ENCODE data around the gene PROSER2.
A peak's percentile ranks its signal among the peaks of the same experiment; 100 is the strongest.

PROSER2 gene

DNA sequence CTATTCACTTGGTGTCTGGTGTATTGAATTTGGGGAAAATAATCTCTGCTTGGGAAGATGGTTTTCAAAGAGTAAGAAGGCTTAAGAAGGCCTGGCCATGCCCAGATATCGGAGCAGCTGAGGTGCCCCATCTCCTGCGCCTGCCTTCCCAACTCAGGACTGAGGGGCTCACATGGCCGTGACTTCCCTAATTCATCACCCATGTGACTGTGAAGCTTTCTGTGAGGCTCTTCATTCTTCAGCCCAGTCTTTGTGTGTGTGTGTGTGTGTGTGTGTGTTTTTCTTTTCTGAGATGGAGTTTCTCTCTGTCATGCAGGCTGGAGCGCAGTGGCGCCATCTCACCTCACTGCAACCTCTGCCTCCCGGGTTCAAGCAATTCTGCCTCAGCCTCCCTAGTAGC is 53.2 kb downstream of the PROSER2 start:
- Histone ChIP-seq H3K36me3 (ENCODE audit: low read depth) (peaks cover 11% of the 10 kb centered on the region), H3K4me1 (ENCODE audit: insufficient read depth, poor library complexity, severe bottlenecking) (peaks cover 34% of the 10 kb centered on the region), H3K27me3 (ENCODE audit: insufficient read depth, poor library complexity, severe bottlenecking) (no peaks in the 10 kb centered on the region), H3K4me3 (ENCODE audit: severe bottlenecking) (no peak overlapping the region), H3K27ac (ENCODE audit: poor library complexity, severe bottlenecking) (peak overlapping the region; percentile 98), H3K9me3 (ENCODE audit: severe bottlenecking) (no peaks in the 10 kb centered on the region)
- DNase-seq (ENCODE audit: low spot score) (no peak), ATAC-seq (ENCODE audit: low read depth) (no peak)
- TF ChIP-seq, protein P1, sequence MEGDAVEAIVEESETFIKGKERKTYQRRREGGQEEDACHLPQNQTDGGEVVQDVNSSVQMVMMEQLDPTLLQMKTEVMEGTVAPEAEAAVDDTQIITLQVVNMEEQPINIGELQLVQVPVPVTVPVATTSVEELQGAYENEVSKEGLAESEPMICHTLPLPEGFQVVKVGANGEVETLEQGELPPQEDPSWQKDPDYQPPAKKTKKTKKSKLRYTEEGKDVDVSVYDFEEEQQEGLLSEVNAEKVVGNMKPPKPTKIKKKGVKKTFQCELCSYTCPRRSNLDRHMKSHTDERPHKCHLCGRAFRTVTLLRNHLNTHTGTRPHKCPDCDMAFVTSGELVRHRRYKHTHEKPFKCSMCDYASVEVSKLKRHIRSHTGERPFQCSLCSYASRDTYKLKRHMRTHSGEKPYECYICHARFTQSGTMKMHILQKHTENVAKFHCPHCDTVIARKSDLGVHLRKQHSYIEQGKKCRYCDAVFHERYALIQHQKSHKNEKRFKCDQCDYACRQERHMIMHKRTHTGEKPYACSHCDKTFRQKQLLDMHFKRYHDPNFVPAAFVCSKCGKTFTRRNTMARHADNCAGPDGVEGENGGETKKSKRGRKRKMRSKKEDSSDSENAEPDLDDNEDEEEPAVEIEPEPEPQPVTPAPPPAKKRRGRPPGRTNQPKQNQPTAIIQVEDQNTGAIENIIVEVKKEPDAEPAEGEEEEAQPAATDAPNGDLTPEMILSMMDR (IDR thresholded peaks at IDR 0.05; ENCODE audit: poor library complexity, severe bottlenecking): no peak

DNA sequence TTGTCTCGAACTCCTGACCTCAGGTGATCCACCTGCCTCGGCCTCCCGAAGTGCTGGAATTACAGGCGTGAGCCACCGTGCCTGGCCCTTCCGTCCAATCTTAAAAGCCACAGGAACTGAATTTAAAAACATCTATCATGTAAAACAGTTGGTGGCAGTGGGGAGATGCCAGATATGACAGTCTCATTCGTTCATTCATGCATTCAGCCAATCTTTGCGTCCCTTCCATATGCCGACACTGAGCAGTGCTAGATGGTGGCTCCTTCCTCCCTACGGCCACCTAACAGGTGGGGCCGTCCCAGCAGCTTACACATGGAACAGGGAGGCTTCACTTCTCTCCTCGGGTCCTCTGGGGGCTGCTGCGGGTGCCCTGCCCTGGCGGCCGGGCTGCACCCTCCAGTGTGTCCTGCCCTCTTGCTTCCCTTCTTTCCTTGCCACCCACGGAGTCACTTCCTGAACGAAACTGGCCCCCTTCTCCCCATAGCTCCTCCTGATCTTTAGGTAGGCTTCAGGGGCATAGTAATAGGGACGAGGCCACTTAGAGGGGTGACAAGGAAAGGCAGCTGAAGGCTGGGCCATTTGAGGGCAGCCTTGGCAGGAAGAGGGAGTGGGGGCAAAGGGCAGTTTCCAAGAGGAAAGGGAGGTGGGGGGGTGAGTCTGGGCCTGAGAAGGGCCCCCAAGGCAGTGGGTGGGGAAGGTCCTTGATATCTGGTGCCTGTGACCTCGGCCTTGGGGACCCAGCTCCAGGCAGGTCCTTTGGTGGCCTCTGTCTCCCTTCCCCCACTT is 53.8 kb downstream of the PROSER2 start:
- no peak for ATAC-seq (ENCODE audit: low read depth)
- no peak for DNase-seq (ENCODE audit: low spot score)
- Histone ChIP-seq H3K27ac (ENCODE audit: poor library complexity, severe bottlenecking) (peak overlapping the region; percentile 98), H3K9me3 (ENCODE audit: severe bottlenecking) (no peaks in the 10 kb centered on the region), H3K4me1 (ENCODE audit: insufficient read depth, poor library complexity, severe bottlenecking) (peaks cover 40% of the 10 kb centered on the region), H3K4me3 (ENCODE audit: severe bottlenecking) (no peak overlapping the region), H3K27me3 (ENCODE audit: insufficient read depth, poor library complexity, severe bottlenecking) (no peaks in the 10 kb centered on the region), H3K36me3 (ENCODE audit: low read depth) (peaks cover 4% of the 10 kb centered on the region)
- TF ChIP-seq, protein P1 (IDR thresholded peaks at IDR 0.05; ENCODE audit: poor library complexity, severe bottlenecking): no peak

DNA sequence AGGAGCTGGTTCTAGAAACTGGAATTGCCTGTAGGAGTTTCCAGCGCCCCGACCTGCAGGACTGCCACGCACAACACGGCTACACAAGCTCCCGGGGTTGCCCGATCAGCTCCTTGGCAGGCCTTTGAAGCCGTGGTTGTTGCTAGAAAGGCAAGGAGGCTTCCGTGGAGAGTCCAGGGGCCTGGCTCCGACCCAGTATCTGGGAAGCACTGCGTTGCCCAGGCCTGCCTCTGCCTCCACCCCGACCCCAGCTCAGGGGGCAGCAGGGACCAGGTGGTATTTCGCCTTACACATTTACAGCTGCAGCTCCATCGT is 54.4 kb downstream of the PROSER2 start:
- H3K9me3 ChIP-seq (ENCODE audit: severe bottlenecking): no peaks in the 10 kb centered on the region
- H3K27me3 ChIP-seq (ENCODE audit: insufficient read depth, poor library complexity, severe bottlenecking): no peaks in the 10 kb centered on the region
- no peak overlapping the region for H3K4me3 ChIP-seq (ENCODE audit: severe bottlenecking)
- DNase-seq (ENCODE audit: low spot score) (no peak), ATAC-seq (ENCODE audit: low read depth) (no peak)
- peaks cover 45% of the 10 kb centered on the region for H3K4me1 ChIP-seq (ENCODE audit: insufficient read depth, poor library complexity, severe bottlenecking)
- TF ChIP-seq, protein P1 (IDR thresholded peaks at IDR 0.05; ENCODE audit: poor library complexity, severe bottlenecking): no peak
- H3K36me3 ChIP-seq (ENCODE audit: low read depth): no peaks in the 10 kb centered on the region
- peak overlapping the region; percentile 98 for H3K27ac ChIP-seq (ENCODE audit: poor library complexity, severe bottlenecking)

DNA sequence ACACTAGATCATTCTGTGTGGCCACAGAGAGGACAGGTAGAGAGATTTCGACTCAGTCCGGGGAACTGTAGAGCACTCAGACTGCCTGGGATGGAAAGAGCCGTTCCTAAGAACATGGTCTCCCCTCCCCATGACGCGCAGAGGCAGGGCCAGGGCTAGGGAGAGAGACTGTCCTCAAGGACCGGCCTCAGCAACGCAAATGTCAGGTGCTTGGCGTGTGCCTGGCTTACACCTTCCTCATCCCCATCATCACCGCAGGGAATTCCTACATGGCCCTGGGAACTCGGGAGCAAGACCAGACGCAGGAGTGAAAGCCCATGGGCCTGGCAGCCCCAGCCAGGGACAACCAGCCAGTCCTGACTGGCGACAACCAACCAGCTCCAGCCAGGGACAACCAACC is 55.6 kb downstream of the PROSER2 start:
- H3K27me3 ChIP-seq (ENCODE audit: insufficient read depth, poor library complexity, severe bottlenecking): no peaks in the 10 kb centered on the region
- H3K4me3 ChIP-seq (ENCODE audit: severe bottlenecking): no peak overlapping the region
- peaks cover 54% of the 10 kb centered on the region for H3K4me1 ChIP-seq (ENCODE audit: insufficient read depth, poor library complexity, severe bottlenecking)
- H3K36me3 ChIP-seq (ENCODE audit: low read depth): no peaks in the 10 kb centered on the region
- no peak for ATAC-seq (ENCODE audit: low read depth)
- TF ChIP-seq, protein P1 (IDR thresholded peaks at IDR 0.05; ENCODE audit: poor library complexity, severe bottlenecking): no peak
- H3K9me3 ChIP-seq (ENCODE audit: severe bottlenecking): no peaks in the 10 kb centered on the region
- DNase-seq (ENCODE audit: low spot score): no peak
- H3K27ac ChIP-seq (ENCODE audit: poor library complexity, severe bottlenecking): peak overlapping the region; percentile 98

DNA sequence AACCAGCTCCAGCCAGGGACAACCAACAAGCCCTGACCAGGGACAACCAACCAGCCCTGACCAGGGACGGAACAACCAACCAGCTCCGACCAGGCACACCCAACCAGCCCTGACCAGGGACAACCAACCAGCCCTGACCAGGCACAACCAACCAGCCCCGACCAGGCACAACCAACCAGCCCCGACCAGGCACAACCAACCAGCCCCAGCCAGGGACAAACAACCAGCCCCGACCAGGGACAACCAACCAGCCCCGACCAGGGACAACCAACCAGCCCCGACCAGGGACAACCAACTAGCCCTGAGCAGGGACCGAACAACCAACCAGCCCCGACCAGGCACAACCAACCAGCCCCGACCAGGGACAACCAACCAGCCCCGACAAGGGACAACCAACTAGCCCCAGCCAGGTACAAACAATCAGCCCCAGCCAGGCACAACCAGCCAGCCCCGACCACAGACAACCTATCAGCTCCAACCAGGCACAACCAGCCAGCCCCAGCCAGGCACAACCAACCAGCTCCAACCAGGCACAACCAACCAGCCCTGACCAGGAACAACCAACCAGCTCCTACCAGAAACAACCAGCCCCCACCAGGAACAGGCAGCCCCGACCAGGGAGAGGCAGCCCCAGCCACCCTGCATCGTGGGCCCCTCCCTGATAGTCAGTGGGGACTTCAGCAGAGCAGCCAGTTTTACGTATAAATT is 56.4 kb downstream of the PROSER2 start:
- Histone ChIP-seq H3K27me3 (ENCODE audit: insufficient read depth, poor library complexity, severe bottlenecking) (no peaks in the 10 kb centered on the region), H3K27ac (ENCODE audit: poor library complexity, severe bottlenecking) (peak overlapping the region; percentile 98), H3K9me3 (ENCODE audit: severe bottlenecking) (no peaks in the 10 kb centered on the region), H3K4me3 (ENCODE audit: severe bottlenecking) (no peak overlapping the region), H3K36me3 (ENCODE audit: low read depth) (no peaks in the 10 kb centered on the region), H3K4me1 (ENCODE audit: insufficient read depth, poor library complexity, severe bottlenecking) (peaks cover 54% of the 10 kb centered on the region)
- DNase-seq (ENCODE audit: low spot score) (no peak), ATAC-seq (ENCODE audit: low read depth) (no peak)
- TF ChIP-seq, protein P1 (IDR thresholded peaks at IDR 0.05; ENCODE audit: poor library complexity, severe bottlenecking): no peak

Measured in RWPE2 (cell line).